T-helper 2 cell treated with Interferon-gamma antibody and Interleukin-4, amounts not matched to agents 100 ng/mL and 5 ng/mL, for 36 hours (primary cell): ENCODE measurements around the gene MEX3C. TPM values are rescaled to one million over a fixed set of nuclear protein-coding genes. Genes with fewer than 3 reads are reported as not detected.

Experiments used
- intact Hi-C: fragments of 100-400 bp; cut with micrococcal nuclease; formaldehyde crosslinking; loops from one replicate; pipeline ENCODE4 v1.15.1; 2023
- total RNA-seq: library from RNA; stranded (reverse); gene quantifications from 2 replicates; pipeline ENCODE4 v1.2.3, GENCODE V29; 2022

MEX3C gene
- 41.3 and 45.7 TPM in 2 replicates for total RNA-seq

DNA sequence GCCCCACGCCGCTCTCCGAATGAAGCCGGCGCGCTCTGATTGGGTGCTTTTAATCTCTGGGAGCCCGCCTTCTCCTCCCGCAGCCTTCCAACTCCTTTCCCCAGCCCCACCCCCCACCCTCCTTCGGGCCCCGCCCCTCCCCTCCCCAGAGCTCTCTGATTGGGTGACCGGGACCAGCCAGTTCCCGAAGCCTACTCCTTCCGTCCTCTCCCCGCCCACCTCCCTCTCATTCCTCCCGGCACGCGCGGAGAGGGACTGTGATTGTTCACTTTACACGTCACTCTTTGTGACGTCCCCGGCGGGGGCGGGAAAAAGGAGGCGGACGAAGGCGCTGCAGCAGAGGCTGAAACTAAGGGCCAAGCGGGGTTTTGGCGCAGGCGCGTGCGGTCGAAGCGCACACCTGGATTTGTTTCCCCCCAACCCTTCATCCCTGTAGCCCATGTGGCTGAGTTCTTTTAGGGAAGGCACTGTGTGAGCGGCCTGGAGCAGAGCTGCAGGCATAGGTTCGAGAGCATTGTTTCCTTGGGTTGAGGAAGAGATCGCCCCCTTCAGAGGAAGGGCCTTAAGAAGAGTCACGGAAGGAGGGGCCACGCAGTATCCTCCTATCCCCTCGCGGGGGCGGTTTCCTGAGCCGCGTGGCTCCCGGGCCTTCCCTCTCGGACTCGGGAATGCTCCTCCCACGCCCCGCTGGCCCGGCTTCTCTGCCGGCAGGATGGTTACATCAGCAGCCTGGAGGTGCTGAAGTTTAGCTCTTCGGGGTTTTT lies at the start of gene MEX3C:
Gene MEX3C (minus strand): TSS at position 21 of the 764 bp plus-strand sequence. CDS start 361 bp downstream, outside the sequence.
- intact Hi-C loops = loop anchor here (1.0 to 5.0 kb wide), 6 partner anchors 13 to 911 kb away; partner anchors contain the start of genes CXXC1, ELAC1 and SMAD4

DNA sequence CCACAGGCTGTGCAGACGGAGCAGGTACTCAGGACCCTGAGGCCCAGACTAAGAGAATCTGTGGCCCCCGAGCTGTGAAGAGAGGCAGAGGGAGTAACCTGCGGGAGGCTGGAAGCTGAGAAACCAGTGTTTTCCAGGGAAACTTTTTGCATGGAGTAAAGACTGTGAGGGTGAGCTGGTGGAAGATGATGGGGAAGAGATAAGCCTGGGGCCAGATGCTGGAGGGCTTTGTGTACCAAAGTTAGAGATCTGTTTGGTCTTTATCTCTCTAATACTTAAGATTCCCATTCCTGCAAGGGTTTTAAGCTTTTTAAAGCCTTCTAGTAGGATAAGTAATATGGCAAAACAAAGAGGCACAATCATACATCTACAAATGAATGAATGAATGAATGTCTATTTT lies 43.7 kb upstream of the MEX3C start:
- intact Hi-C loops = no loop called here

DNA sequence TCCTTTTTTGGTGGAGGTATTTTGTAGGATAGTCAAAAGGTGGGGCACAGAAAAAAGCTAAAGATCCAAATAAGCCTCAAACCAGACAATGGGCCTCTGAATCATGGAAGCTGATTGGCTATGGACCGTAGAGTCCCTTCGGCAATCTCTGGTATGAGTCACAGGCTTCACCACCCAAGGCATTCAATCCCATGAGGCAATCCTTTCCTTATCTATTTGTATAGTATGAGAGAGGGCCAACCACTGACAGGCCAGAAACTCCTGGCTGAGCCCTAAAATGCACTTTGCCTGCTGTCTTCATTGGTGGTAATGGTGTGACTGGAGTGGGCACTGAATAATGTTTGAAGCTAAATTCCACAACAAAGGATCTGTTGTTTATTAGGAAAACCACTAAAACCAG lies 38.7 kb upstream of the MEX3C start:
- intact Hi-C loops = no loop called here

DNA sequence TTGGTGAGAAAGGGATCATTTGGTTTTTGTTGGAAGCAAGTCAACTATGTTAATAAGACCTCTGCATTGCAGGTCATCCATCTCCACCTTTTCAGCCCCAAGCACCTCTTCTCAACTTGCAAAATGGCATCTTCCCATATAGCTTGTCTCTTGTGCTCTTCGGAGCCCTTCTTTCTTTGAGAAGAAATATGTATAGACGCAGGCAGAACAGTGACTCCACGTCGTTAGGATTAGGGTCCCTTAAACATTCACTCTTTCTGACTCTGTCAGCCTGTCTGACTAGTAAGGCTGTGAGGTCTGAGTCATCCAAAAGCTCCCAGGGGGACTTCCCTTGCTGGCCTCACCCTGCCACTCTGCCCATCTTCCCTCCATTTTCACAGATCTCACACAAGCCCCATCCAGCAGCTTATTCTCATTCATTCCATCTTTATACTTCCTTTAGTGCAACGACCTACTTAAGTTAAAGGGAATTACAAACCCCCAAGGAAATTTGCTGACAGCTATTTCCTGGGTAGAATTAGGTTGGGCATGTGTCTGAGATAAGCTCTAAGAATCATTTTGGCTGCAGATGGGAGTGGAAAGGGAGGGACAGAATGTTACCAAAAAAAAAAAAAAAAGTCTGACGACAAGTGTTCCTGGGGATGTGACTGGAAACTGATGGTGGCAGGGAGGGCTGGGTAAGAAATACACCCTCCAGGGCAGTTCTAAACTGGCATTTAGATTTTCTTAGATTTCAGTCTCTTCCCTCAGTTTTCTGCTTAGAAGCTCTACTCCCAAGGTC lies 37.7 kb upstream of the MEX3C start:
- intact Hi-C loops = no loop called here

DNA sequence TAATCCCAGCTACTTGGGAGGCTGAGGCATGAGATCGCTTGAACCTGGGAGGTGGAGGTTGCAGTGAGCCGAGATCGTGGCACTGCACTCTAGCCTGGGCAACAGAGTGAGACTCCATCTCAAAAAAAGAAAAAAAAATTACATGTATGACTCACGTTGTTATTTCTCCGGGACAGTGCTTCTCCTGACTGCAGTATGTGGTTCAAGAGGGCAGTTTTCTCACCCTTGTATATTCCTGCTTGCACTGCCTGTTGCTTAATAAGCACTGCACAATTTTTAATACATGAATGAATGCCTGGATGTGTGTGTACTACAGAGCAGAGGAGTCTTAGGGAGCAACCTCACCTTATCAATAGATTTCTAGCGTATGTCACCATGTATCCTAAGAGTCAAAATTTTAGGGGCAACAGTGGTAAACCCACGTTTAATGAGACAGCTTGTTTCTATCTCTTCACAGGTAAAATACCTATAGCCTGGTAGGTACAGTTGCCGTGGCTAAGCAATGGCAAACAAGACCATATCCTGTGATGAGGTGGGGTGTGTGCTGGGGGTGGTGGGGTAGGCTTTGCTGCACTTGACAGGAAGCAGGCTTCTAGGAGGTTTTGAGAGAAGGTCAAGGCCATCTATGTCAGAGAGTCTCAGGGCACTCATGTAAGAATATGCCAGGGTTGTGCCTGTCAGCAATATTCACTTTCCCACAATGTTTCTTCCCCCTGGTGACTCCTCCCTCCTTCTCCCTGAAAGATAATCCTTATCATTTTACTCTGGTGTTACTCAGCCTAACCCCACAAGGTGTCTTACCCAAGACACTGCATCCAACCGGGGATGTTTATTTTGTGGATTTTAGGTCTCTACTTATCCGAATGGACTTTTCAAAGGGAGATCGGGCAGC lies 36.9 kb upstream of the MEX3C start:
- intact Hi-C loops = no loop called here

DNA sequence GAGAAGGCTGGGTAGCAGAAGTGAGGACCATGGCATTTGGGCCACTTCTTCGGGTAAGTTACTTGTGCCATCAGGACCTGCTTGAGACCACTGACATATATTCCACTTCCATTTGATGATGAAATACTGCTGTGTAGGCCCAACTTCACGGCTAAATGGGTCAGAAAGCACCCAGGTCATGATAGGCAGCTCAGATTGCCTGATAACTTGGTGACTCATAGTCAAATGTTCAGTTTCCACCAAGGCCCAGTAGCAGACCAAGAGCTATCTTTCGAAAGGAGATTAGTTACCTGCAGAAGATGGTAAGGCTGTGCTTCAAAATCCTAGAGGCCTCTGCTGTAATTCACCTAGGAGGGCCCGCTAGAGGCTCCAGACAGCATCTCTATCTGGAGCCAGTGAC lies 31.8 kb upstream of the MEX3C start:
- intact Hi-C loops = no loop called here

DNA sequence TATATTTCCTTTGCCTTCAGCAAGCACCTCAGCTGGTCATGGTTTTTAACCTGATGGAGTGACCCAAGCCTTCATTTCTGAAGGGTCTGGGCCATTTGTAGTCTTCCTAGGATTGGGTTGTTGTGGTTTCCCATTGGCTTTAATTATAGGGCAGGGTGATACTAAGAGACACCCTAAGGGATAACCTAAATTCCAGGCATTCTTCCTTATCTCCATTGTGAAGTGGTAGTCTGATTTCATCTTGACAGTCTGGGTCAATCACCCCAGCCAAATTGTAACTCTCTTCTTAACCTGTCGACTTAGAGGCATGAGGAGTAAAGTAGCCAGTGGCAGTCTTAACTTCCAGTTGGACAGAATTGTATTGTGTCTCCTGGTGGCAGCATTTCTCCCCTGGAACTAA lies 30.2 kb upstream of the MEX3C start:
- intact Hi-C loops = no loop called here

DNA sequence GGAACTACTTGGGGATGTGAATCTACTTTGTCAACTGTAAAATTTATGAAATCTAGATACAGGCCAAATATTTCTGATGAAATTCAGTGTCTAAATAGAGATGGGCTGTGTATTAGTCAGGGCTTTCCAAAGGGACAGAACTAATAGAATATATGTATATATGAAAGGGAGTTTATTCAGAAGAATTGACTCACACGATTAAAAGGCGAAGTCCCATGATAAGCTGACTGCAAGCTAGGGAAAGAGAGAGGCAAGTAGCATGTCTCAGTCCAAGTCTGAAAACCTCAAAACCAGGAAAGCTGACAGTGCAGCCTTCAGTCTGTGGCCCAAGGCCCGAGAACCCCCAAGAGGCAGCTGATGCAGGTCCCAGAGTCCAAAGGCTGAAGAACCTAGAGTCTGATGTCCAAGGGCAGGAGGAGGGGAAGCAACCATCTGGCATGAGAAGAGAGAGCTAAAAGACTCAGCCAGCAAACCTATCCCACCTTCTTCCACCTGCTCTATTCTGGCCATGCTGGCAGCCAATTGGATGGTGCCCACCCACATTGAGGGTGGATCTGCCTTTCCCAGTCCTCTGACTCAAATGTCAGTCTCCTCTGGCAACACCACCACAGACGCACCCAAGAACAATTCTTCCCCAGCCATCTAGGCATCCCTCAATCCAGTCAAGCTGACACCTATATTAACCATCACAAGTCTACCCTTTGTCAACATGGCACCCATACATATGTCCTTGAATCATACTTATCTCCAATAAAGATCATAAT lies 29.3 kb upstream of the MEX3C start:
- intact Hi-C loops = no loop called here

DNA sequence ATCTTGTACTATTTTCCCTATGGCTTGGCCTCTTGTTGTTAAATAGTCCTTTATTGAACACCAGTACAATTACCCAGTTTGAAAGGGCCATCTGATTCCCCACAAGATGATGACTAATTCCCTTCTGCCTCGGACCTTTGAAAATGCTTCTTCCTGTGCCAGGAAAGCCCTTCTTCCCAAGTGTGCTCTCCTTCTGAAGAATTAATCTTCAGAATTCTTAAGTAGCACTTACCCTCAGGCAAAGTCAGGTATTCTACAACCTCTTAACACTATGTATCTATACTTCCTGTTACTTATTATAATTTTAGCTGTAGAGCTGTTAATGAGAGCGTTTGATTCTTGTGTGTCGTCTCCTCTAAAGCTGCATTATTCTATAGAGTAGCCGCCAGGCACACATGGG lies 28.6 kb upstream of the MEX3C start:
- intact Hi-C loops = no loop called here

DNA sequence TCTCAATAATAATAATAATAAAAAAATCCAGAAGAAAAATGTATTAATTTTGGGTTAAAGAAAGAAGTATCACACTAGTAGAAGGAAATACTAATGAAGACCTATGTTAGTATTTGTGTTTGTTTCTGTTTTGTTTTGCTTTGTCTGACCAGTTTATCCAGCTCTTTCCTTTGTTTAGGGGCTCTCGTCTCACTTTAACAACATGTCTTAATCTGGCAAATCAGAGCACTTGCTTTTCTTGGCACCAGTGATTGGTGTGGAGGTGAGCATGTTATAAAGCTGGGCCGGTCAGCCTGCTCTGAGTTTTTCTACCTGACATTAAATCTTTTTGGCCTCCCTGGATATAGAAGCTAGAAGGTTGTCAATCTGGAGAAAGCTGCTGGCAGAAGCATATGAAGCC lies 15.1 kb upstream of the MEX3C start:
- intact Hi-C loops = no loop called here

DNA sequence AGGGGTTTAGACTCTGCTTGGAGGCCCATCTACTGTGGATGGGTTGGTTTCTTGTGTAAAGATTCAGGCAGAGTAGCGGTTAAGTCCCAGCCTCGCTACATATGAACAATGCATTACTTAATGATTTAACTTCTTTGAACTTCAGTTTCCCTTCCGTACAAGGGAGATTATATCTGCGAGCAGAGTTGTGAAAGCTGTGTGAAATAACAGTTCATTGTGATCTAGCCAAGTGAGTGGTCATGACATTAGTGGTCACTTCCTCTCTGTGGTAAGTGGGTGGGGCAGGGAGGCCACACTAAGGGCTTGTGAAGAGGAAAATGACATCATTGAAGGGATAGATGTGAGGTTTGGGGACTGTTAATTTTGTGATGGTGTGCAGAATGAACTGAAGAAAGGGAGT lies 14.1 kb upstream of the MEX3C start:
- intact Hi-C loops = loop anchor here (1.0 kb wide), 2 partner anchors 13 to 40 kb away; no protein-coding TSS in a partner anchor

DNA sequence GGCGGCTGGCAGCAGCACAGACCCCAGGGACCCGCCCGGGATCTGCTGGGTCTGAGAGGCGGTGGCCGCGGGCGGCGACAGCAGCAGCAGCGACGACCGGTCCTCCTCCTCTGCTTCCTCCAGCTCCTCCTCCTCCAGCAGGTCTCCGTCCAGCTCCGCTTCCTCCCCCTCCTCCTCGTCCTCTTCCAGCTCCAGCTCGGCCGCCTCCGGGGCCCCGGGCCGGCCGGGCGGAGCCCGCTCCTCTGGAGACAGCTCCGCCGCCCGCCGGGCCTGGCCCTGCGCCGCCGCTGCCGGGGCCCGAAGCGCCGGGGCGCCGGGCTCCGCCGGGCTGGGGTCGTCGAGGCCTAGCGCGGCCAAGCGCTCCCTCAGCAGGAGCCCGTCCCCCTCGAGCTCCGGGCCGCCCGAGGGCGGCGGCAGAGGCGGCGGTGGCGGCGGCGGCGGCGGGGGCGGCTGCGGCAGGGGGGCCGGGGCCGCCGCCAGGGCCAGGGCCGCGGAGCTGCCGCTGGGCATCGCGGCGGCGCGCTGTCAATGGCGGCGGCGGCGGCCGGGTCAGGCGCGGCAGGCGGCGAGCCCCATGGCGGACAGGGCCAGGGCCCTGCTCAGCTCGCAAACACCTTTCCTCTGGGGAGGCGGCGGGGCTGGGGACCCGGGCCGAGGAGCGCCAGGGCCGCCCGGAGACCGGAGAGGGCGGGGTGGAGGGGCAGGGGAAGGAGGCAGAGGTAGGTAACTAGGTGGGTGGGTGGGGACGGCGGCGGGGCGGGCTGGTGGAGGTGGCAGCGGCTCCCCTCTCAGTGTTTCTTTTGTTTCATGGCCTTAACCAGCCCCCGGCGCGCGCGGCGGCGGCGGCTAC lies 445 bp downstream of the MEX3C start:
- intact Hi-C loops = loop anchor here (1.0 to 5.0 kb wide), 5 partner anchors 28 to 910 kb away; partner anchors contain the start of genes CXXC1, ELAC1 and SMAD4

DNA sequence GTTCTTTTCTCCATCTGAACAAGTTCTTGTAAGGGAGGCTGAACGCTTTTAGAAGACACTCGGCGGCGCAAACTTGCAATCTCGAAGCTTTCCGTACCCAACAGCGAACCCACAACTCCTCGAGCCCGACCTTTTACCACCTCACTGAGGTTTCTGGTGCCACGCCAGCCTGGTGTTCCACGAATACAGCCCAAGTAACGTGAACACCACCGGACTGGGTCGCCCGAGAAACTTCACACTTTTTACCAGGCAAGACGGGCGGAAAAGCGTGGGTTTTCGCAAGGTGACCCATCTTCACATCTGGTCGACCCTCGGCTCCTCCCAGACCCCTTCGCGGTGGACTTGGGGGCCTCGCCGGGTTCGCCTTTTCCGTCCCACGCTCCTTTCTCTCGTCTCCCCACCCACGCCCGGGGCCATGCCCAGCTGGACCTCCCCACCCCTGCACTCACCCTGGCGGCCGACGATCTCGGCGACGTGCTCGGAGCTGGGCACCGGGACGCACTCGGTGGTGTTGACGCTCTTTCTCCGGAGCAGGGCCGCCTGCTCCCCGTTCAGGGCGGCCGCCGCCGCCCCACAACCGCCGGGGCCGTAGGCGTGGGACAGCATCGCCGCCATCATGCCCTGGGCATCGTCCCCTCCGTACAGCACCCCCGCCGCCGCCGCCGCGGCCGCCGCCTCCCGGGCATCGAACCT lies 1.2 kb downstream of the MEX3C start:
- intact Hi-C loops = loop anchor here (2.0 to 5.0 kb wide), 3 partner anchors 27 to 909 kb away; partner anchors contain the start of genes CXXC1 and ELAC1

DNA sequence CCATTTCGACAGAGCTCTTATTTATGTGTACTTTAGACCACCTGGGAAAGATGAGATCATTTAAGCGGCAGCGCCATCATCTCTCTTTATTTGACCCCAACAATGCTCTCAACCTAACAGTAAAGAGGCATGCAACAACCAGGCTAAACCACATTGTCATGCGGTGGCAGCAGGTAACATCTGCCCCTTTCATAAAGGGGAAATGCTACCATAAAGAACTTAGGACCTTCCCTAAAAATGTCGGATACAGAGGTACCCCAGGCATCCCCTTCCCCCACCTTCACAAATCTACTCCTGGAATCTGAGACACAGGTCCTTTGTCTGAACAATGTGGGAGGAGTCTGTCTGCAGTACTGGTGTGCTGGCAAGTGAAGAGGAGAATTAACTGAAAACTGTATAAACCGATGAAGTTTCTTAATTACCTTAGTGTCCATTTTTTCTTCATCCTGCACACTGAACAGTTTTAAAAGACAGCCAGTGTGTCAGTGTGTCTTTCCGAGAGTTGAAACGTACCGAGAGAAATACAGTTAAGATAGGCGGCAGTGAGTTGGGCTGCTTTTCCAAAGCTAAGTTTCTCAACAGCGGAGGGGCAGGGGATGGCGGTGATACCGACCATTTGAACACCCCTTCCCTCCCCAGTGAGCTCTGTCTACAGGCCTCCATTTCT lies 1.9 kb downstream of the MEX3C start:
- intact Hi-C loops = loop anchor here (1.0 to 5.0 kb wide), 4 partner anchors 27 to 908 kb away; partner anchors contain the start of genes CXXC1 and ELAC1

DNA sequence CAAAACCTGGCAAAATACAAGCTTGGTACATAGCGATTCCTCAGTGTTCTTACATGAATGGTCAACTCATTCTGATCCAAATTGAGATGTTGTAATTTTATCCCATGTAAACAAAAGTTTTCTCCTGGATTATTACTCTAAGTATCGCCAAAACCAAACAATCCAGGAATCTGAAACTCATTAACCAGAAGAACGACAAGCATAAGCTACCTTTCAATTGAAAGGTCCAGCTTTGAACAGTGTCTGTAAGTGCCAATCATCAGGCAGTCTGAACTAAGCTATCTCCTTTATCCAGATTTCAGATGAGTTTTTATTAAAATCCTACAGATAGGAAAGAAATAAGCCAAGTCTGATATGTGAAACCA lies 2.4 kb downstream of the MEX3C start:
- intact Hi-C loops = loop anchor here (1.0 to 5.0 kb wide), 2 partner anchors 43 to 908 kb away; partner anchors contain the start of gene CXXC1

DNA sequence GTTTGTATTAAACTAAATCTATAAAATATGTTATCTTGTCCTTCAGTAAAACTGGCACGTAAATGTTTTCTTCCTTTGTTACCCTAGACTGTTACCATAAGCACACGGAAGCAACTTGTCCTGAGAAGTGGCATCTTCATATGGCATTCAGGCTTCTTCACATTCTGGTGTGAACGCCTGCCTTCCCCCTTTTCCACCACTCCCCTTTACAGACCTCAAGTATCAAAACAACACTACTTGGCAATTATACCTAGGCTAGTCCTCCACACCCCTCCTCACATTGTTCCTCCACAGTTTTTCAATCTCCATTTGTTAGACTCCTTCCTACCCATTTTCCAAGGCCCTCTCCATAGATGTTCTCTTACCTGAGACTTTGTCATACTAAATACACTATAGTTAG lies 2.9 kb downstream of the MEX3C start:
- intact Hi-C loops = loop anchor here (1.0 to 5.0 kb wide), 2 partner anchors 42 to 907 kb away; partner anchors contain the start of gene CXXC1

DNA sequence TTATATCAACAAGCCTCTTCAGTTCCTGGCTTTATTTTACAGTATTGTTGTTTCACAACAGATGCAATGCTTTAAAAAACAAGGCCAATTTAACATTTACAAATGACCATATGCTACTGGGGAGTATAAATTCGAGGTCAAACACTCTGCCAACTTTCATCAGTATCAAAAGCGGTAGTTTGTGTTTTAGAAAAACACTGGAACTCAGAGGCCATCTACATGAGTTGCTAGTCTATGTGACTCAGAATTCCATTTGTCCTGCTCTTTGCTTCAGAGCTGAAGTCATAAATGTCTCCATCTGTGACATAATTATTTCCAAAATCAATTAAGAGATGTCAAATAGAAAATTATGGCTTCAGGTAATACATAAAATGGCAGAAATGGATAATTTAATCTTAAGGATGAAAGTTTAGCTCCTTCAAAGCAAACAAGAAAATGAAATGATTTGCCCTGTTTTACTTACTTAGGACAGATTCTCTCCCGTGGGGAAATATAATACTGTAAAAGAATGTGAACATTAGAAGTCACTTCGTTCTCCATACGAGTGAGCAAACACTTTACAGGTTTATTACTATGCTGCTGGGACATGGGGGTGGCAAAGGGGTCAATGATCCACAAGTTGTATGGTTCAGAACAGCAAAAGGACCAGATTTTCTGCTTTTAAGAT lies 3.7 kb downstream of the MEX3C start:
- intact Hi-C loops = no loop called here

DNA sequence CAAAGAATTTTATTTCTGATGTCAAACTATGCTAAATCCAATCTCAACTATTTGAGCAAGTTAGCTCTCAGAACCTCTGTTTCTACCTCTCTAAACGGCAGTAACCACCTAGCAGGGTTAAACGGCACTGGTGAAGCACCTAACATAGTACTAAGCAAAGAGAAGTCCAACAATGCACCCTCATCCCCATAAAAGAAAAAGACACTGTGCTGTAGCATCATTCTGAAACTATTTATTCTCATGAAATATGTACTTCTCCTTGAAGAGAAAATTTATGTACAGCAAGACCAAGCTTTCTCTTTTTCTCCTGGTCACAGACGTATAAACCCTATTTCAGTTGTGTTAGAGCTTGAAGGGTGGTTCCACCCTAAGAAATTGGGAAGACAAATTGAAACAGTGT lies 4.8 kb downstream of the MEX3C start:
- intact Hi-C loops = no loop called here
